ENCODE measurements around the gene ZNF287. TPM values are rescaled to one million over a fixed set of nuclear protein-coding genes. Genes with fewer than 3 reads are reported as not detected.

The ZNF287 gene
- total RNA-seq, 2 donors from 2014 or later = 7.3 to 9.2 TPM

GRCh38 chr17:16507918-16508533 lies 61.0 kb downstream of the ZNF287 start:
- Mint-ChIP-seq H3K4me1 (ENCODE audit: low read depth) (peaks cover 7% of the 10 kb centered on the region), H3K9me3 (no peaks in the 10 kb centered on the region), H3K27me3 (ENCODE audit: low read depth) (no peaks in the 10 kb centered on the region), H3K27ac (no peak overlapping the region), H3K36me3 (ENCODE audit: insufficient read depth in 2 of 2) (no peaks in the 10 kb centered on the region), H3K4me3 (no peak overlapping the region)
- ATAC-seq (replicated peaks in 1 of 2) (no peak), DNase-seq (no peak)

GRCh38 chr17:16506188-16506587 lies 62.8 kb downstream of the ZNF287 start:
- Mint-ChIP-seq H3K27me3 (ENCODE audit: low read depth) (no peaks in the 10 kb centered on the region), H3K27ac (no peak overlapping the region), H3K36me3 (ENCODE audit: insufficient read depth in 2 of 2) (no peaks in the 10 kb centered on the region), H3K4me3 (no peak overlapping the region), H3K9me3 (no peaks in the 10 kb centered on the region), H3K4me1 (ENCODE audit: low read depth) (no peaks in the 10 kb centered on the region)
- DNase-seq (no peak), ATAC-seq (replicated peaks in 1 of 2) (no peak)

- Mint-ChIP-seq H3K9me3 (no peaks in the 10 kb centered on the region), H3K36me3 (ENCODE audit: insufficient read depth in 2 of 2) (no peaks in the 10 kb centered on the region), H3K27ac (no peak overlapping the region), H3K4me1 (ENCODE audit: low read depth) (no peaks in the 10 kb centered on the region), H3K4me3 (no peak overlapping the region), H3K27me3 (ENCODE audit: low read depth) (no peaks in the 10 kb centered on the region)
- DNase-seq (no peak), ATAC-seq (replicated peaks in 1 of 2) (no peak)
Measured at GRCh38 chr17:16504984-16505383, 64.0 kb downstream of the ZNF287 start.

Other genes starting within 250 kb of the ZNF287 start
- gene CENPV, start 215.7 kb downstream of the ZNF287 start, total RNA-seq = 10 to 100 TPM; 48.5 to 54.9 TPM
- 1,000 to 10,000 TPM in 1 of 2 donors, 100 to 1,000 TPM in 1; 726 to 1,037 TPM for gene UBB, start 188.1 kb downstream of the ZNF287 start, total RNA-seq
- gene TRPV2, start 153.6 kb downstream of the ZNF287 start, total RNA-seq = 10 to 100 TPM; 46.0 to 47.3 TPM
- 1 to 10 TPM; 2.6 to 3.4 TPM for gene LRRC75A, start 77.0 kb downstream of the ZNF287 start, total RNA-seq
- 1 to 10 TPM; 6.9 to 8.4 TPM for gene ZNF624, start 84.6 kb upstream of the ZNF287 start, total RNA-seq
- 10 to 100 TPM in 1 of 2 donors, 1 to 10 TPM in 1; 3.1 to 13.3 TPM for gene CCDC144A, start 121.0 kb upstream of the ZNF287 start, total RNA-seq